CD4-positive, alpha-beta T cell treated with Interleukin-17A for 1 hour (primary cell): ENCODE measurements around the gene ERICH6.

Experiments
- DNase-seq: peaks from one replicate; pipeline ENCODE4 v3.0.0-alpha.2; 2020

ERICH6 gene

DNA sequence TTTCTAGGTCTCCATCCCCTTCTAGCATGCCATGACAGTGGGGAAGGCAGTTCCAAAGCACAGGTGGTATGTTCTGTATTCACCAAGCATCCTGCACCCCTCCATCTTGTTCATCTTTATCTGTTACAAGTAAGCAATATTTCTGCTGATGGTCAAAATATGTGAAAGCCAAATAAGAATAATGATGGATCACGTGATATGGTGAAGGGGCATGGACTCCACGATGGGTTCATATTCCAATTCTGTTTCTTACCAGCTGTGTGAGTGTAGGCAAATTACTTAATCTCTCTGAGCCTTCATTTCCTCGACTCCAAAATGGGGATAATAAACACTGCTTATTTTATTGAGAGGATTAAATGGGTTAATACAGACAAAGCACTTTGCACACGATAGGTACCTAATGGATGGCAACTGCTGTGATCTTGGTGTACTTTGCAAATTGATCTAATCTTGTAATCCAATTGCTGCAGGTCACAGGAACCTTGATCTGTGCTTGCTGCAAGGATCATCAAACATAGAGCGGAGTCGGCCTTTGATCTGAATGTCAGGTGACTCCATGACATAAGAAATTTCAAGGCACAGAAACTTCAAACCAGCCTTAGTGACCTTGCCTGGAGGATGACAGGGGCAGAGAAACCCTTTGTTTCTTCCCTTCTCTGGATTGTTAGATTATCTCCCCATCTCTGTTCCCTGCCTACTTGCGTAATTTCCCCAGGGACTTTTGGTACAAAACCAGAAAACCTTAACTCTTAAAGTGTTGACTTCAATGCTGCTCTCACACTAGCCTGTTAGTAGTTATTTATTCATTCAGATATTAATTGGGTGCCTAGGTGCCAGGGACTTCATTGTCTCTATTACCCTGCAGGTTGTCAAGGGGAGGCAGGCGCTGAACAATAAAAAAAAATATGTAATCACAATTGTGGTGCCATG is 33.4 kb upstream of the ERICH6 start:
- DNase-seq = peak; percentile 10

DNA sequence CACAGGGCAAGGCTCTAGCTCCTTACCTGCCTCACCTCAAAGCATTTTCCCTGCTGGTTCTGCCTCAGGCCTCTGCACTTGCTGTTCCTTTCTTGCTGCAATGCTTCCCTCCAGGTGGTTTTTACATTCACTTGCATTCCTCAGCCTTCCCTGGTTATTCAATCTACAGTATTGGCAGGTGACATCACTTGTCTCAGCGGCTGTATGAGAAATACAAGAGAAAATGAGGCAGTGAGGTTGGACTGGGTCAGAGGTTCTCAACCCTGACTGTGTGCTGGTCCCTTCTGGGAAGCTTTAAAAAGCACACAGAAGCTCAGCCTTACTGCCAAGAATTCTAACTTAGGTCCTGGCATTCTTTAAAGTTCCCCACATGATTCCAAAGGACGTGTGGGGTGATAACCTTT is 32.6 kb upstream of the ERICH6 start:
- DNase-seq = no peak

DNA sequence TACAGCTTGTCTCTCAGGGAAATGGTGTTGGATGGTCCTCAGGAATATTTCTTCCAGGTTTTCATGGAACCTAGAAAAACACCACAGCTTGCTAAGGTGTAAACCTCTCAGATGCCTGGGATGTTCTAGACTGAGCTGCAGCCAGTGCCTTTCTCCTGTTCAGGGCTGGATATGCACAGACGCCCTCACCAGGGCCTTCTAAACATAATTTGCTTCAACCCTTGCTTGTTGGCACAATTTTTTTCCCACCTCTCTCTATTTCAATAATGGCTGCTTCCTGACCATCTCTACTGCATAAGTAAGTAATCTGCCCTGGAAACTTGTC is 31.0 kb upstream of the ERICH6 start:
- DNase-seq = no peak

DNA sequence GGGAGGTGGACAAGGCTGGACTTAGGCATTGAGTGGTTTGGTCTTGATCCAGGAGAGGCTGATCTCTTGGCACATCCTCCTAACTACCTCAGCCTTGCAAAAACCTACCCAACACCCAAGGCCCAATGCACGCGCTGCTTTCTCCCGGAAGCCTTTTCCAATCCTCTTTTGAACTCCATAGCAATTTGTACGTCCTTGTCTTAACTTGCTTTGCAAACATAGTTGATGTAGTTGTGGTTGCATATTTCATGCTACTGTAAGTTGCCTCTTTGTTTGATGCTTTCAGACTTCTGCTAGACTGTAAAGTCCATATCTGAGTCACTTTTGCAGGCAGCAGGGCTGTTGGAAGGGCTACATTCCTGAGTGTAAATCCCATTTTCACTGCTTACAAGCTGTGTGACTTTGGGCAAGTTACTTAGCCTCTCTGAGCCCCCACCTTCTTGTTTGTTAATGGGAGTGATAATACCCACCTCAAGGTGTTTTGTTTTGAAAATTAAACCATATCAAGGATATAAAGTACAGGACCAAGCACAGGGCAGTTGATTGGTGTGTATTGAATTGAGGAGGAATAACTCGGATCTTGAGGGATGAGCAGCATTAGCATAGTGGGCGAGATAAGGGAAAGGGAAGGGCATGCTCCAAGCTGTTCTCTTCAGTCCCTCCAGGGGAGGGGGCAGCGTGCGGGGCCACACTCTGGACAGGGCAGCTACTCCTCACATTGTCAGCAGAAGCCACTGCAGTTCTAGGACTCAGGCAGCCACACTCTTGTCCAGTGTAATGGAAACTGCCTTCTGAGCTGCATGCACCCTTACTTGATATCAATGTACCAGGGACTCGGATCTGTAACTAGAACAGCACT is 30.4 kb upstream of the ERICH6 start:
- DNase-seq = no peak

DNA sequence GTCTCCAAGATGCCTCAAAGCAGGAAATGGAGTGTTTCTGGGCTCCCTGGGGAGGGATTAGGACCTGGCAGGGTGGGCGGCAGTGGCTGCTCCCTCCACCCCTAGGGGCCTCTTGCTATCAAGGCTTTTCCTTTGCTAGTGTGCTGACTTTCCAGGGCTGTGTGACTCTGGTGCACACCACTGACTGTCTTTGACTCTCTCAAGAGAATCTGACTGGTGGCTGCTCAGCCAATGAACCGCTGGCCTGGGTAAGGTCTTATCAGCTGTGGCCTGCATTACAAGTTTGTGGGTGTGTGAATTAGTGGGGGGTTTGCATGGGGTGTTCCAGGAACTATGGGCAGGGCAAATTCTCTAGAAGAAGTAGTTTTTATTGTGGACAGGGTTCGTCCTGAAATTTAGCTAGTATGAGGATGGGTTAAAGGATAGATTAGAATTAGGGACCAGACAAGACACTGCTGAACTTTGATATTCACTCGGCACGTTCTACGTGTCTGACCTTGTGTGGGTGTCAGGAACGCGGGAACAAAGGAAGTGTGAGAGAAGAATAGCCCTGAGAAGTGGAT is 29.7 kb upstream of the ERICH6 start:
- DNase-seq = no peak

DNA sequence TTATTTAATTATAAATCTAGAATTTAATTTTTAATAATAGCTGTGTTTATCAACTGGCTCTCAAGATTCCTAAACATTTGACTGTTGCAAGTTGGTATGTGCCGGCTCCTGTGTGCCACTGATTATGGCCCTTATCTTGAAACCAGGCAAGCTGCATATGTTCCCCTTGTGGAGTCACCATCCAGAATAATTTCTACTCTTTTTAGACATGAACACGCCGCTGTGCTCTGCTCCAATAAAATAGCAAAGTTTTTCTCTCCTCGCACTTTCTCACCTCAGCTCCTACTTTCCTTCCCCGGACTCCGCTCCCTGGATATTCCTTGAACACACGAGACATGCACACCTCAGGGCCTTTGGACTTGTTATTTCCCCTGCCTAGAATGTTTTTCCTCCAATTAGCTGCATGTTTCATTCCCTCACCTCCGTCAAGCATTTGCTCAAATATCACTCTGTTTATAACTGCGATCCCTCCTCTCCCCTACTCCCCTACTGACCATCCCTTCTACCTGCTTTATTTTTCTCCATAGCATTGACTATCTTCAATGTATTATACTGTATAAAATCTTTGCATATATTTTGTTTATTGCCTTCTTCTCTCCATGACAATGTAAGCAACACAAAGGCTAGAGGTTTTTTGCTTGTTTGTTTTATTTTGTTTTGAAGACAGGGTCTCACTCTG is 26.1 kb upstream of the ERICH6 start:
- DNase-seq = no peak

DNA sequence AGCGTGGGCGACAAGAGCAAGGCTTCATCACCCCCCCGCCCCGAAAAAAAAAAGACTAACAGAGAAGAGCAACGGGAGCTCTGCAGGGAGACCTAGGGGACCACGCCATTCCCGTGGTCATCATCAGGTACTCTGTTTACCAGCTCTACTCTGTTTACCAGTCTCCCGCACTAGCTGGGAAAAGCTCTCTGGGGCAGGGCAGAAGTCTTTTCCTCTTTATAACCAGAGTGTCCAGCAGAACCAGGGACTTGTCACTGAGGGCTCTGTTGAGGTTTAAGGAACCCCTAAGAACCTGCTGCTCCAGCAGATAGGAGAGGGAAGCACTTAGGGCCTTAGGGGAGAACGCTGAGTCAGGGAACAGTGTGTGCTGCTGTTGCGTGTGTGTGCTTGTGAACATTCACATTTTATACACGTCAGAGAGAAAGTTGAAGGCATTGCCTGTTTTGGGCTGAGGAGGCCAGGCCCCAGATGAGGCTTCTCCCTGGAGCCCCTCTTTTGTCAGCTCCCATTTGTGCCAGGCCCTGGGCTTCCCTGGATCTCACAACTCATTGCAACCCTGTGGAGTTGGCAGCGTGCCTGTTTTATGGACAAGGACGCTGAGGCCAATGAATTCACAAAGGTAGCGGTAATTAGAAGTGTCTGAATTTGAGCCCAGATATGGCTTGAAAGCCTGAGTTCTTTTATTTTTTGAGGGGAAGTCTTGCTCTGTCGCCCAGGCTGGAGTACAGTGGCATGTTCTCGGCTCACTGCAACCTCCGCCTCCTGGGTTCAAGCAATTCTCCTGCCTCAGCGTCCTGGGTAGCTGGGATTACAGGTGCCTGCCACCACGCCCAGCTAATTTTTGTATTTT is 24.2 kb upstream of the ERICH6 start:
- DNase-seq = no peak

DNA sequence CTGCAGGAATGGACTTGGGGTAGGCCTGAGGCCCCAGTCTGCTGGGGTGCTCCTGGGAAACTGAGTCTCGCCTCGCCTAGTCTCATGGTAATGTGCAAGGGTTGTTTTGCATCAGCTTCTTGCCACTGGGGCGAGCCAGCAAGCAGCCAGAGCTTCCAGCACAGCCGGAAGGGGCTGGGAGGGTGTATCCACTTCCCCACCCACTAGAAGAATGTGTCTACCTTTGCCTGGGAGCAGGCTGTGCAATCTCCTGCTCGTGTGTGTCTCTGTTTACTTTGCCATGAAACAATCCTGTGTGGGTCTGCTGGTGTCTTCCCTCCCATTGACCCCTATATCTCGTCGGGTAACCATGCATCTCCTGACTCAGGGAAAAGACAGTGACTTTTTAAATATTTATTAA is 21.8 kb upstream of the ERICH6 start:
- DNase-seq = no peak

DNA sequence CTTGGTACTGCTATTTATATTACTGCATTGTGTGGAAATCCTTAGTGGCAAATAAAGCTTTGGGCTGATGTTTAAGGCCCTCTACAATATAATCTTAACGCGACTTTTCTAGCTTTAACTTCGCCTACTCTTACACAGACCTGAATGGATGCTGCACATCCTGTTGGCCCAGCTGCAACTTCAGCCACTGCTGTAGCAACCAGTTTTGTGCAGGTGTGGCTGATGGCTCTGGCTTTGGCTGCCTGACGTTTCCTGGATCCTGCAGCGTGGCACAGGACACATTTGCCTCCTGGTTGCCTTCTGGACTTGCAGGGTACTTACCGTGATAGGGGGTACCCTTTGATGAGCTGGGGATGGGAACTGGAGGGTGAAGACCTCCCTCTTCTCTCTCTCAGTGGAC is 20.2 kb upstream of the ERICH6 start:
- DNase-seq = no peak

DNA sequence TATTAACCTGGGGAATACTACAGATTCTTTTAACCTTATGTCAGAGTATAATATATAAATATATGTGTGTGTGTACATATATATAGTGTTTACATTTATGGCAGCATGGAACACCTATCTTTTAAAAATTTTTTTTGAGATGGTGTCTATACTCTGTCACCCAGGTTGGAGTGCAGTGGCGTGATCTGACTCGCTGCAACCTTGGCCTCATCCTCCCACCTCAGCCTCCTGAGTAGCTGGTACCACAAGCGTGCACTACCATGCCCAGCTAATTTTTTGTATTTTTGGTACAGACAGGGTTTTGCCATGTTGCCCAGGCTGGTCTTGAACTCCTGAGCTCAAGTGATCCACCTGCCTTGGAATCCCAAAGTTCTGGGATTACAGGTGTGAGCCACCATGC is 18.5 kb upstream of the ERICH6 start:
- no peak for DNase-seq

DNA sequence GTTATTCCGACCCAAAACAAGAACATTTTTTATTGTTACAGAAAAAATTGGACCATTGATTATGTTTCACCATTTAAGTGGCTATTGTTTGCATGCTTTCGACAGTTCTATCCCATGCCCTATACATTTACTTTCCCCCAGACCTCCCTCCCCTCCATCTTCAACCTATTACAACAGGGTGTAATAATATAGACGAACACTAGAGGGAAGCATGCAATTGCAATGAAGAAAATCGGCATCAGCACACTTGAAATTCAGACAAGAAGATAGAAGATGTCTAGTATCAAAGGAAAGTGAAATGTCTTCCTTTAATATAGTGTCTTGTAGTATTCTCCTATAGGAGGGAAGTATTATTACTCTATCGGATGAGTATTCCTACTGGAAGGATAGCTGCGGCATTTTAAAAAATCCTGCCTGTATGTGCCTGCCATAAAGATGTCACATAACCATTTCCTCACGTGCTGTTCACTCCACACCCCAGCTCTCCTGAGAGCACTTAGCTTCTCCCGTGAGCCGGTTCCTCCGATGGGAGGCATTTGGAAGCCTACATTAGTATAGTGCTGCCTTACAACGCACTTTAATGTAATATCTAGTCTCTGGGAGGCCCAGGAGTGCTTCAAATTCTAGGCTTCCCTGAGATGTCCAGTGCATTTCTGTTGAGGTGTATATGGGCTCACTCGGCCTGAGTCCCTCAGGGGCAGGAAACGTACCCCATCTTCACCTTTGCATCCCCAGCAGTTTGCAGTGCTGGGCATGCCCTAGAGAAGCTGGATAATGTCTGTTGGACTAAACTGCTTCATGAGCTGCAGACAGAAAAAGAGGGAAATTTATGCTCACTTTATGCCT is 17.8 kb upstream of the ERICH6 start:
- peak; percentile 81 for DNase-seq

DNA sequence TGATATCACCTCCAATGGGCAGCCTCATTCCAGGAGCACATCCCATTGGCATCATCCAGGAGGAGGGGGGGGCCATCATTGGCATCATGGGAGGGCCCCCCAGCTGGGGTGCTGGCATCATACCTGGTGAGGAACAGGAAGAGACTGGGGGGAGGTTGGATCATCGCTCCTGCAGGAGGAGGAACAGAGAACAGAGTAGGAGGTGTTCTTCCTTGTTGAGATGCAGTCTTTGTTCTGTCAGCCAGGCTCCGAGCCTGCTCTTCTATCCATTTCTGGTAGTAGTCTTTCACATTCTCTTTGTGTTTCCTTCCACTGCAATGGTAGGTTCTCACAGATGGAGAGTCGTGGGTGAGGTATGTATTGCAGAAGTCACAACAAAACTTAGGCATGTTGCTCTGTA is 16.7 kb upstream of the ERICH6 start:
- DNase-seq = no peak

DNA sequence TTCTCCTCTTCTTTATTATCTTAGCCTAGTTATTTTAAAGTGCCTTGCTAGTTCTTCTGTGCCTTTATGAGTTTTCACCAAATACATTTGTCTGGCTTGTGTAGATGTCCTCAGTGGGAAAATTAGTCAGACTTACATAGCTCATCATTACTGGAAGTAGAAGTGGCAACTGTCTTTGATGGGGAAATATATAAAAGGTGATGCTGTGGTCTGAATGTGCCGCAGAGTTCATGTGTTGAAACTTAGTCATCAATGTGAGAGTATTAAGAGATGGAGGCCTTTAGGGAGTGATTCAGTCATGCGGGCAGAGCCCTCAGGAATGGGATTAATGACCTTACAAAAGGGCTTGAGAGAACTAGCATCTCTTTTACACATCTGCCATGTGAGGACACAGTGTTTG is 6.4 kb upstream of the ERICH6 start:
- no peak for DNase-seq

DNA sequence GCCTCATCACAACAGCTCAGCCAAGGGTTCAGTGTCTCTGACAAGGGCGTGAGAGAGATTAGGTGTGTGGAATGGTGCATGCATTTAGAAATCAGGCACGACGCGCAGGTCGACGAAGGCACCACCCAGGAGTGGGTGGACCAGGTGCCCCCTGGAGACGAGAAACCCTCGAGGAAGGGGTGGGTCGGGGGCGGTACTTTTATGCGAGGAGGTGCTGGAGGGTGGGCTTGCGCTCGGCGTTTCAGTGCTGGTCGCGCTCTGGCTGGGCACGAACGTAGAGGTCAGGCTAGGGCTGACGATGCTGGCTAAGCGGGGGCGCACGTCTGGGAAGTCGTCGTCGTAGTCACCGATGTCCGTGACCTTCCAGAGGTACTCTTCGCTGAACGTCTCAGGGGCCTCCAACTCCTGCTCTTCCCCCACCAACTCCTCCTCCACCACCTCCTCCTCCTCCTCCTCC is 393 bp downstream of the ERICH6 start:
- peak; percentile 60 for DNase-seq

DNA sequence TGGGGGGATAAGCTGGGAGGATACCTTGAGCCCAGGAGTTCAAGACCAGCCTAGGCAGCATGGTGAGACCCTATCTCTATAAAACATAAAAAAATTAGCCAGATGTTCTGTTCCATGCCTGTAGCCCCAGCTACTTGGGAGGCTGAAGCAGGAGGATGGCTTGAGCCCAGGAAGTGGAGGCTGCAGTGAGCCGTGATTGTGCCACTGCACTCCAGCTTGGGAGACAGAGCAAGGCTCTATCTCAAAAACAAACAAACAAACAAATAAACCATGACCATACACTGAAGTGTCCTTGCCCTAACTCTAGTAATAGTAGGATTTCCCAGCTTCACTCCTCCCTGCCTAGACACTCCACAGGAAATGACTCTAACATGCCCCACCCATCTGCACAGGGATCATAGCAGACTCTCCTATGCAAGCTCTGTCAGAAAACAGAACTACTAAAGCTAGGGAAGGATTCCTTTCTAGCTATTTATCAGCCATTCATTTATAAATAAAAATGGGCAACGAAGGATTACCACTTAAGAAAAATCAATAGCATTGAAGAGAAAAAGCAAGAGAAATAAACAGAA is 4.6 kb downstream of the ERICH6 start:
- DNase-seq = no peak

DNA sequence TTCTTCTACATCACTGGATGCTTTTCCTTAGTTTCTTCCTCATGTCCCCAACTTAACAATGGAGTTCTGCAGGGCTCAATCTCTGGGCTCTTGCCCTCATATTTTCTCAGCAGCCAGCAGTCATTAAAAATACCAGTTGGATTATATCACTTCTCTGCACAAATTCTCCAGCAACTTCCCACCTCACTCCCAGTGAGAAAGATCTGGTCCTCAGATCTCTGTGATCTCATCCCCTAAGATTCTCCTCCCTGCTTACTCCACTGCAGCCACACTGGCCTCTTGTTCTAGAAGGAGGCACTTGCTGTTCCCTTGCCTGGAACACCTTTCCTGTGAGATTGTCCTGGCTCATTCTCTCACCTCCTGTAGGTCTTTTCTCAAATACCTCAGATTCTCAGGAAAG is 6.1 kb downstream of the ERICH6 start:
- no peak for DNase-seq

DNA sequence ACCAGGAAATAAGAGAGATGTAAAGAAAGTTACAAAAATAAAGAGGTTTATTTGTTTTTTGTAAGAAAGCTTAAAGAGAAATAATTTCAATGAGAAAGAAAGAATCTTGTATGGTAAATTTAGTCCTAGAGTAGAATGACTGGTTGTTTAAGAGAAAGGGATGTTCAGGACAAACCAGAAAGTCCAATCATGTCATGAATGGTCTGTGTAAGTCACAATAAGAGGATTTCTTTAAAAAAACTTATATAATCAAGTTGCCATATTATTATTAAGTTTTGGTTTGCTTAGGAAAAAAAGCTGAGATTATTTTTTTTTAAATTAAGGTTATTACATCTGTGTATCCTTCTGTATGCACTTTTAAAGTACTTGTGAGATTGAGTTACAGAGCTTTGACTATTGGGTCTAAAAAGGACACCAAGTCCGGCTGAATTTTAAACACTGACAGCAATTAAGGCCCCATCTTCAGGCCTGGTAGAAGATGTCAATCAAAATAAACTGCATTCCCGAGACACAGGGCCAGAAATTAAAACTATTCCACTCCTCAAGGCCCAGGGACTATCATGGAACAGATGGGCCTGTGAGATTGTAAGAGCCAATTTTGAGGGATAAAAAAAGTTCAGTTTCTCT is 12.2 kb downstream of the ERICH6 start:
- no peak for DNase-seq

DNA sequence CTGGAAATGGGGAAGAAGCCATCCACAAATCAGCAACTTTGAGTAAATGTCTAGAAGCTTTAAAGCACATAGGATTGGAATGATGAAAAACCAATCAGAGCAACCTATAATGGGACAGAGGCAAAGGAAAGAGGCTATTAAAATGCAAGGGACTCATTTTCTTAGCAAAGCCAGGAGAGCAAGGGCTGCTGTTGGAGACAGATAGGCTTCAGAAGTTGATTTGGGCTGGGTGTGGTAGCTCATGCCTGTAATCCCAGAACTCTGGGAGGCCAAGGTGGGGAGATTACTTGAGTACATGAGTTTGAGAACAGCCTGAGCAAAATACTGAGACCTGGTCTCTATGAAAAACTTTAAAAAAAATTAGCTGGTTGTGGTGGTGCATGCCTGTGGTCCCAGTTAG is 16.1 kb downstream of the ERICH6 start:
- no peak for DNase-seq

DNA sequence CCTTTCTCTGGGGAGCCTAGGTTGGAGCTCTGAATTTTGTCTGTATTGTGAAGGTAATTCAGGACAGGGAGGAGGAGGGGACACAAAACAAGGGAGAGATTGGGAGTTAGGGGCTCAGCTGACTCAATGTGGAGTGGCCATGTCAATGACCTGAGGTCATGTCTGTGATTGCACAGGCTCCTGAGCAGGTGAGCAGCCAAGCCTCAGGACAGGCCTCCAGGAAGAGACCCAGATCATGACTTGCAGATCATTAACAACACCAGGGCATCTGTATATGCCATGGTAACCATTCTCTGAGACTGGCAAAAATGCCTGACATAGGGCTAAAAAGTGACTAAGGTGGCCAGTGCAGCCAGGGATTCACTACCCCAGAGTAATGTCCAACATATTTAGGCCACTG is 20.9 kb downstream of the ERICH6 start:
- DNase-seq = no peak

DNA sequence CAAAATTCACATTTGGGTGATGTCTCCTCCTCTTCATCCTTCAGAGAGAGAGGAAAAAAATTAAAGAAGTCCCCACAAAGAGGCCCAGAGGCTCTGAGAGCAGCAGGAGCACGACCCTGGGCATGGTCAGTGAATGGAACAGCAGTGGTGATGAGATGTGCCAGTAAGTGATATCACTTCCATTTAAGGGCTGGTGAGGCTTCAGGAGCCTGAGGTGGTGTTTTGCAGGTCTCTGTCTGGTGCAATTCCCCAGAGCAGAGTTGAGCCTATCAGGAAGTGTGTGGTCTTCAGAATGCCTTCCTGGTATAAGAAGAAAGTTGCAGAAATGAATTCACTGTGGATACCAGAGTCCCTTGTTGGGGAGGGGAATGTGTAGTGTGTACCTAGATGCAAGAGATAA is 21.4 kb downstream of the ERICH6 start:
- no peak for DNase-seq
